Loucy (cell line): ENCODE results near the gene RNF4.

Source experiments
- H2AFZ ChIP-seq: fragments of 200-600 bp; sonication (generic); 2 replicates; pipeline ENCODE4 v1.6.0; 2016; ENCODE audit warnings: antibody characterized with exemption, mild to moderate bottlenecking, low read length, moderate library complexity
- H3F3A ChIP-seq: fragments of 200-600 bp; 2 replicates; pipeline ENCODE4 v1.6.0; 2016; ENCODE audit warnings: antibody characterized with exemption, low read depth, mild to moderate bottlenecking
- H3K27me3 ChIP-seq: fragments of 200-600 bp; sonication (generic); 2 replicates; pipeline ENCODE4 v1.6.1; 2014; ENCODE audit warnings: low read length, mild to moderate bottlenecking; ENCODE audit not compliant: insufficient read depth, poor library complexity, severe bottlenecking
- H3K36me3 ChIP-seq: fragments of 200-600 bp; sonication (generic); 2 replicates; pipeline ENCODE4 v1.6.1; 2016; ENCODE audit warnings: low read length; ENCODE audit not compliant: insufficient read depth
- H3K4me1 ChIP-seq: fragments of 200-600 bp; sonication (generic); 2 replicates; pipeline ENCODE4 v1.5.1; 2014; ENCODE audit warnings: low read length, mild to moderate bottlenecking; ENCODE audit not compliant: insufficient read depth, poor library complexity, severe bottlenecking
- H3K4me2 ChIP-seq: fragments of 200-600 bp; sonication (generic); 2 replicates; pipeline ENCODE4 v1.6.0; 2014; ENCODE audit warnings: antibody characterized with exemption, low read length, low read depth, mild to moderate bottlenecking; ENCODE audit not compliant: poor library complexity, severe bottlenecking
- H3K4me3 ChIP-seq: fragments of 200-600 bp; sonication (generic); 2 replicates; pipeline ENCODE4 v1.5.1; 2014; ENCODE audit warnings: low read length, mild to moderate bottlenecking, mixed read lengths; ENCODE audit not compliant: poor library complexity, severe bottlenecking
- H3K79me2 ChIP-seq: fragments of 200-600 bp; sonication (generic); 2 replicates; pipeline ENCODE4 v1.6.1; 2014; ENCODE audit warnings: low read length; ENCODE audit not compliant: insufficient read depth
- H3K9ac ChIP-seq: fragments of 200-600 bp; sonication (generic); 2 replicates; pipeline ENCODE4 v1.6.0; 2014; ENCODE audit warnings: mild to moderate bottlenecking, low read depth, low read length, moderate library complexity; ENCODE audit not compliant: poor library complexity, severe bottlenecking
- H3K9me2 ChIP-seq: fragments of 200-600 bp; sonication (generic); replicated peaks from 2 replicates; pipeline ENCODE4 v1.6.1; 2016; ENCODE audit warnings: low read depth, low read length, mixed read lengths
- H3K9me3 ChIP-seq: fragments of 200-600 bp; sonication (generic); 2 replicates; pipeline ENCODE4 v1.6.1; 2014; ENCODE audit warnings: mild to moderate bottlenecking, antibody characterized with exemption, low read length, low read depth; ENCODE audit not compliant: insufficient read depth
- H4K20me1 ChIP-seq: fragments of 200-600 bp; sonication (generic); 2 replicates; pipeline ENCODE4 v1.6.0; 2014; ENCODE audit warnings: antibody characterized with exemption, low read length, mild to moderate bottlenecking; ENCODE audit not compliant: insufficient read depth, poor library complexity, severe bottlenecking
- CTCF ChIP-seq: fragments of 200-600 bp; sonication (generic); conservative IDR thresholded peaks from 2 replicates; pipeline ENCODE4 v1.5.1; 2014; ENCODE audit warnings: mild to moderate bottlenecking, antibody characterized with exemption, low read length
- EZH2phosphoT487 ChIP-seq: fragments of 200-600 bp; IDR thresholded peaks from 2 replicates; pipeline ENCODE4 v1.6.1; 2018; ENCODE audit warnings: antibody characterized with exemption, mild to moderate bottlenecking, moderate library complexity, borderline replicate concordance

The RNF4 gene

GRCh38 chr4:2497931-2498330 lies 29.0 kb downstream of the RNF4 start:
- Histone ChIP-seq H4K20me1 (peaks cover 54% of the 10 kb centered on the region), H3K9ac (no peak overlapping the region), H3K79me2 (peaks cover 55% of the 10 kb centered on the region), H3K9me2 (no peaks in the 10 kb centered on the region), H3K4me2 (no peak overlapping the region), H2AFZ (no peak overlapping the region), H3K36me3 (peaks cover 92% of the 10 kb centered on the region), H3K27me3 (no peaks in the 10 kb centered on the region), H3K4me1 (no peaks in the 10 kb centered on the region), H3K4me3 (no peak overlapping the region), H3F3A (no peaks in the 10 kb centered on the region), H3K9me3 (no peaks in the 10 kb centered on the region)
- TF ChIP-seq EZH2phosphoT487 (no peak), CTCF (no peak)

- no peak overlapping the region for H3K4me2 ChIP-seq
- H3K36me3 ChIP-seq: peaks cover 90% of the 10 kb centered on the region
These were observed 31.6 kb downstream of the RNF4 start for GRCh38 chr4:2500547-2500946.

GRCh38 chr4:2501034-2501594 lies 32.2 kb downstream of the RNF4 start:
- Histone ChIP-seq H2AFZ (no peak overlapping the region), H3K4me1 (no peaks in the 10 kb centered on the region), H3K79me2 (peaks cover 47% of the 10 kb centered on the region), H3K4me2 (no peak overlapping the region), H3K9me3 (no peaks in the 10 kb centered on the region), H4K20me1 (peaks cover 49% of the 10 kb centered on the region), H3K27me3 (no peaks in the 10 kb centered on the region), H3K36me3 (peaks cover 91% of the 10 kb centered on the region), H3K9me2 (no peaks in the 10 kb centered on the region), H3K9ac (no peak overlapping the region), H3F3A (peaks cover 5% of the 10 kb centered on the region; the same call in 1 of the 2 replicates), H3K4me3 (no peak overlapping the region)
- no peak for TF ChIP-seq CTCF
- no peak for TF ChIP-seq EZH2phosphoT487

More at GRCh38 chr4:2500547-2500946, 31.6 kb downstream of the RNF4 start:
- Histone ChIP-seq H3K9me2 (no peaks in the 10 kb centered on the region), H3K4me1 (no peaks in the 10 kb centered on the region), H2AFZ (no peak overlapping the region), H3K27me3 (no peaks in the 10 kb centered on the region), H3K9me3 (no peaks in the 10 kb centered on the region), H4K20me1 (peaks cover 49% of the 10 kb centered on the region), H3F3A (peaks cover 5% of the 10 kb centered on the region; the same call in 1 of the 2 replicates), H3K4me3 (no peak overlapping the region), H3K9ac (no peak overlapping the region), H3K79me2 (peaks cover 47% of the 10 kb centered on the region; the same call in 1 of the 2 replicates)
- no peak for TF ChIP-seq EZH2phosphoT487

- Histone ChIP-seq H3K9ac (no peak overlapping the region), H3K9me2 (no peaks in the 10 kb centered on the region), H3F3A (peaks cover 5% of the 10 kb centered on the region; the same call in 1 of the 2 replicates), H3K4me3 (no peak overlapping the region), H3K27me3 (no peaks in the 10 kb centered on the region), H3K4me1 (no peaks in the 10 kb centered on the region), H3K9me3 (no peaks in the 10 kb centered on the region), H4K20me1 (peaks cover 56% of the 10 kb centered on the region), H3K79me2 (peaks cover 59% of the 10 kb centered on the region), H3K36me3 (peaks cover 87% of the 10 kb centered on the region), H3K4me2 (no peak overlapping the region), H2AFZ (no peak overlapping the region)
- TF ChIP-seq EZH2phosphoT487 (no peak), CTCF (no peak)
These were observed 34.9 kb downstream of the RNF4 start for GRCh38 chr4:2503809-2504208.
